ENCODE data around the gene MIS18A. TPM values are rescaled to one million over a fixed set of nuclear protein-coding genes. Genes with fewer than 3 reads are reported as not detected.

Gene MIS18A, protein sequence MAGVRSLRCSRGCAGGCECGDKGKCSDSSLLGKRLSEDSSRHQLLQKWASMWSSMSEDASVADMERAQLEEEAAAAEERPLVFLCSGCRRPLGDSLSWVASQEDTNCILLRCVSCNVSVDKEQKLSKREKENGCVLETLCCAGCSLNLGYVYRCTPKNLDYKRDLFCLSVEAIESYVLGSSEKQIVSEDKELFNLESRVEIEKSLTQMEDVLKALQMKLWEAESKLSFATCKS
- total RNA-seq, result 5.6 TPM

DNA sequence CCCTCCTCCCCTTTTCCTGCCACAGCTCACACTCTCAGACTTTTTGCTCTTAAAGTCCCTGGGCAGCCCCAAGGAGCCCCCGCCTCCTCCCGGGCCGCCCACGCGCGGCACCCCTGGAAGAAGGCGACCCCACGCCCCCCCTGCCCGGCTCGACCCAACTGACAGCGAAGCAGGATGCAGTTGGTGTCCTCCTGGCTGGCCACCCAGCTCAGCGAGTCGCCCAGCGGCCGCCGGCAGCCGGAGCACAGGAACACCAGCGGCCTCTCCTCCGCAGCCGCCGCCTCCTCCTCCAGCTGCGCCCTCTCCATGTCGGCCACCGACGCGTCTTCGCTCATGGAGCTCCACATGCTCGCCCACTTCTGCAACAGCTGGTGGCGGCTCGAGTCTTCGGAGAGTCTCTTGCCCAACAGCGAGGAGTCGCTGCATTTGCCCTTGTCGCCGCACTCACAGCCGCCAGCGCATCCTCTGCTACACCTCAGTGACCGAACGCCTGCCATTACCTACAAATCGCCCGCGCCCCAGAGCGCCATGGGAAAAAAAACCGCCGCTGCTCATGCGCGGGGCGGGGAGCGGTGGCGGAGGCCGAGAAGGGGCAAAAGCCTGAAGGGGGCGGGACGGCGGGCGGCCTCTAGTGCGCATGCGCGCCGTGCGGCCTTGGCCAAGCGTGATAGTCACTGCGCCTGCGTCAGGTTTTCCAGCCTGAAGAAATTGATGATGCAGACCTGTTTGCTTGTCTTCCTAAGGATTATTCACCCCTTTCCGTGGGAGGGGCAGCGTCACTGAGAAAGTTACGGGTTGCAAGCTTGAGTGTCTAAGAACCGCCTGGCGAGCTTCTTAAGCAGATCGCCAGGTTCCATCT, at the start of gene MIS18A:
Gene MIS18A, minus strand, starts transcription at position 532 of the 859 bp plus-strand sequence. Its CDS starts 35 bp downstream, at position 497.

DNA sequence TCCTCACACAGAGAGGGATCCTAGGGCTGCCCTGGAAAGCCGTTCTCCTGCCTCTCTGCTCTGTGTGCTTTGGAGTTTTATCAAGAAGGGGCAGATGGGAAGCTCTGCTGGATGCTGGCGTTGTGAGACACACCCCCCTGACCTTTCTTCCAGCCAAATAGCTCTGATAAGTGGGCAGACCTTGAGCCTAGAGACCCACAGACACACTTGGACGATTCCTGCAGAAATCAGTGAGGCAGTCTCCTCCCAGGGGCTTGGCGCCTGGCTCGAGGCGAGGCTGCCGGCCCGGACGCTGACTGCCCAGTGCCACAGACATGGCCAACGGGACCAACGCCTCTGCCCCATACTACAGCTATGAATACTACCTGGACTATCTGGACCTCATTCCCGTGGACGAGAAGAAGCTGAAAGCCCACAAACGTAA, 19.8 kb upstream of the MIS18A start, which contains the start of gene MRAP:
Gene MRAP, plus strand, starts transcription at position 198 of the 424 bp plus-strand sequence. Its CDS starts 117 bp downstream, at position 315.

Other genes with a start within 250 kb of the MIS18A start
- gene MRAP, start 19.8 kb upstream of the MIS18A start, total RNA-seq, result not detected
- 22.8 TPM for gene URB1, start 114.0 kb upstream of the MIS18A start, total RNA-seq
- 2.8 TPM for gene EVA1C, start 133.7 kb upstream of the MIS18A start, total RNA-seq